Liver (tissue), 9 donors: ENCODE results near the gene RNPEP. TPM values are rescaled to one million over a fixed set of nuclear protein-coding genes. Genes with fewer than 3 reads are reported as not detected.

Experiments
- DNase-seq: peaks from one replicate; pipeline ENCODE4 v3.0.0-alpha.2; 2017; ENCODE audit warnings: low spot score
- H3K27ac ChIP-seq, 2 donors: one replicate each; pipeline ENCODE4 v1.7.0; 2013; ENCODE audit warnings: inconsistent platforms in 2 of 2, low read length in 2 of 2, control low read depth in 1 of 2, low read depth in 1 of 2, mild to moderate bottlenecking in 1 of 2
- H3K27me3 ChIP-seq, 4 donors: one replicate each; pipeline versions ENCODE4 v1.6.1 to v1.7.0; 2013; ENCODE audit warnings: low read length in 3 of 4, inconsistent platforms in 1 of 4, mild to moderate bottlenecking in 1 of 4, moderate library complexity in 1 of 4; ENCODE audit not compliant: control insufficient read depth in 4 of 4, insufficient read depth in 4 of 4
- H3K36me3 ChIP-seq, 4 donors: one replicate each; pipeline versions ENCODE4 v1.6.1 to v1.7.0; 2013; ENCODE audit warnings: low read length in 3 of 4, mild to moderate bottlenecking in 3 of 4, low read depth in 1 of 4, moderate library complexity in 1 of 4; ENCODE audit not compliant: control insufficient read depth in 4 of 4, insufficient read depth in 3 of 4
- H3K4me1 ChIP-seq, 4 donors: one replicate each; pipeline versions ENCODE4 v1.6.1 to v1.7.0; 2013; ENCODE audit warnings: low read length in 3 of 4, mild to moderate bottlenecking in 3 of 4, moderate library complexity in 1 of 4; ENCODE audit not compliant: control insufficient read depth in 4 of 4, insufficient read depth in 4 of 4
- H3K4me3 ChIP-seq, 3 donors: one replicate each; pipeline versions ENCODE4 v1.6.1 to v1.7.0; 2013; ENCODE audit warnings: low read length in 3 of 3, control low read depth in 1 of 3, low read depth in 1 of 3, mild to moderate bottlenecking in 1 of 3
- H3K9ac ChIP-seq, 2 donors: one replicate each; pipeline ENCODE4 v1.7.0; 2013; ENCODE audit warnings: low read length in 2 of 2, mild to moderate bottlenecking in 2 of 2, moderate library complexity in 2 of 2, control low read depth in 1 of 2, low read depth in 1 of 2
- H3K9me3 ChIP-seq, 4 donors: one replicate each; pipeline versions ENCODE4 v1.6.1 to v1.7.0; 2013; ENCODE audit warnings: low read length in 3 of 4; ENCODE audit not compliant: control insufficient read depth in 4 of 4
- EGR1 ChIP-seq, 2 donors: IDR thresholded peaks; 2 replicates each; pipeline ENCODE4 v1.6.1; 2016 to 2018; ENCODE audit warnings: antibody characterized with exemption in 2 of 2, low read depth in 2 of 2
- FOXA2 ChIP-seq: IDR thresholded peaks from 2 replicates; pipeline ENCODE4 v1.6.1; 2016; ENCODE audit warnings: antibody characterized with exemption
- GABPA ChIP-seq, 2 donors: IDR thresholded peaks in 1 of 2; conservative IDR thresholded peaks in 1 of 2; 2 replicates each; pipeline ENCODE4 v1.6.1; 2016; ENCODE audit warnings: antibody characterized with exemption in 2 of 2, mild to moderate bottlenecking in 1 of 2, moderate library complexity in 1 of 2
- HNF4A ChIP-seq, 2 donors: conservative IDR thresholded peaks; 2 replicates each; pipeline ENCODE4 v1.6.1; 2016; ENCODE audit warnings: antibody characterized with exemption in 2 of 2, mild to moderate bottlenecking in 2 of 2
- HNF4G ChIP-seq: IDR thresholded peaks from 2 replicates; pipeline ENCODE4 v1.6.1; 2016; ENCODE audit warnings: antibody characterized with exemption
- JUND ChIP-seq, 2 donors: IDR thresholded peaks; 2 replicates each; pipeline ENCODE4 v1.6.1; 2016; ENCODE audit warnings: antibody characterized with exemption in 2 of 2
- NR2F2 ChIP-seq: IDR thresholded peaks from 2 replicates; pipeline ENCODE4 v1.6.1; 2016; ENCODE audit warnings: antibody characterized with exemption
- RAD21 ChIP-seq, 2 donors: IDR thresholded peaks; 2 replicates each; pipeline ENCODE4 v1.6.1; 2016; ENCODE audit warnings: antibody characterized with exemption in 2 of 2, mild to moderate bottlenecking in 2 of 2
- RXRA ChIP-seq, 2 donors: IDR thresholded peaks; 2 replicates each; pipeline ENCODE4 v1.6.1; 2017 to 2018; ENCODE audit warnings: antibody characterized with exemption in 2 of 2, mild to moderate bottlenecking in 1 of 2
- SP1 ChIP-seq: IDR thresholded peaks from 2 replicates; pipeline ENCODE4 v1.6.1; 2018; ENCODE audit warnings: antibody characterized with exemption, mild to moderate bottlenecking
- TAF1 ChIP-seq: conservative IDR thresholded peaks from 2 replicates; pipeline ENCODE4 v1.6.1; 2016; ENCODE audit warnings: antibody characterized with exemption, mild to moderate bottlenecking
- YY1 ChIP-seq: IDR thresholded peaks from 2 replicates; pipeline ENCODE4 v1.6.1; 2016; ENCODE audit warnings: antibody characterized with exemption, mild to moderate bottlenecking
- ZBTB33 ChIP-seq: IDR thresholded peaks from 2 replicates; pipeline ENCODE4 v1.6.1; 2016; ENCODE audit warnings: antibody characterized with exemption
- WGBS: extraction: QIAGEN DNeasy Blood & Tissue Kit; methylation state at CpG from one replicate; pipeline ENCODE4 v1.1.7; 2013; 5-methylcytosine and 5-hydroxymethylcytosine counted together
- polyA plus RNA-seq, 2 donors: library from polyadenylated mRNA; stranded (reverse) in 1 of 2; unstranded in 1 of 2; fragments of 200-250 nt in 1 of 2; fragments of >200 nt in 1 of 2; fragmentation: Nextera tagmentation in 1 of 2; extraction: Ambion mirVana in 1 of 2; gene quantifications; one replicate each; pipeline versions ENCODE4 v1.2.1 to v1.2.3, GENCODE V29; 2013 to 2015
- total RNA-seq, 2 donors: library from RNA; depleted of rRNA; stranded (reverse); fragments of >200 nt; gene quantifications; one replicate each; pipeline ENCODE4 v1.2.3, GENCODE V29; 2014
- TF ChIP-seq, protein P1 (sequence below): IDR thresholded peaks from 2 replicates; pipeline ENCODE4 v1.6.1; 2016; ENCODE audit warnings: antibody characterized with exemption
- TF ChIP-seq, protein P2 (sequence below): fragments of 150-350 bp; IDR thresholded peaks from 2 replicates; pipeline ENCODE4 v1.5.1; 2017; ENCODE audit warnings: improper control_type of control experiment, low read depth, low read length; ENCODE audit not compliant: missing input control
- TF ChIP-seq, protein P3 (sequence below): IDR thresholded peaks from 2 replicates; pipeline ENCODE4 v1.6.1; 2016; ENCODE audit warnings: antibody characterized with exemption
- donor health status: healthy.
- donor health status: healthy.
- donor health status: healthy.
- donor health status: healthy.
- donor health status: healthy.

RNPEP gene
- total and polyA plus RNA-seq, 4 donors = 16.3 to 26.5 (median 21.0) TPM

DNA sequence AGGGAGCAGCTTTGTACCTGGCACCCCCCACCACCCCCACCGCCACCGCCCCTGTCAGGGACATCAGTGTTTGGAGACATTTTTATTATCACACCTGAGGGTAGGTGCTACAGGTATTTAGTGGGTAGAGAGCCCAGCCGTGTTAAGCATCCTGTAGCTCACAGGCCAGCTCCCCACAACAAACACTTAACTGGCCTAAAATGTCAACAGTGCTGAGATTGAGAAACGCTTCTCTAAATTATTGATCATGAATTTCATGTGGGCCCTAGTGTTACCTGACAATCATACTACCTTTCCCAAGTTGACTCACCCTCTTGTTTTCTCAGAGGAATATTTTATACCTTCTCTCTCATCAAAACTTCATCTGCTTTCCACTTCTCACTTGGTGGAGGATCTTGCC is 49.3 kb downstream of the RNPEP start (continued):
- TF ChIP-seq, protein P1, sequence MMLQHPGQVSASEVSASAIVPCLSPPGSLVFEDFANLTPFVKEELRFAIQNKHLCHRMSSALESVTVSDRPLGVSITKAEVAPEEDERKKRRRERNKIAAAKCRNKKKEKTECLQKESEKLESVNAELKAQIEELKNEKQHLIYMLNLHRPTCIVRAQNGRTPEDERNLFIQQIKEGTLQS = no peak
- TF ChIP-seq SP1 = no peak

DNA sequence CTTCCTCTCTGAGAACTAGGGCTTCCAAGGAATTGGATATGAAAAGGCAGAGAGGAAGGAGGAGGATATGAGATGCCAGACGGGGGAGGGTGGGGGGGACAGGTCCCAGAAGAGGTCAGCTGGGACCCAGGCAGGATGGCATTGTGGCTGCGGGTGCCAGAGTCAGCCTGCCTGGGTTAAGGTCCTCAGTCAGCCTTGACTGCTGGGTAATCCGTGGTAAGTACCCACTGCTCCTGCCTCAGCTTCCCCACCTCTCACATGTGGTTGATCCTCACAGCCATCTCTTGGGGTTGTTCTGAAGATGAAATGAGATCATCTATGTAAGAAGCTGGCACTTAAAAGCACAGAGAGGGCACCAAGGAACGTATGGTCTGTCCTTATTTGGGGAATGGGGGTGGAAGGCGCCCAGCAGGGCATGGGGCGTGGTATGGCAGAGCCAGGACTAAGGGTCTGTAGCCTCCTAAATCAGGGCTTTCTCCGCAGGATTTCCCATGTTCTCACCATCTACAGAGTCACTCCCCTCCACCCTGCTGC is 51.8 kb downstream of the RNPEP start:
- H3K9ac ChIP-seq = peak overlapping the region; percentile 33 to 44
- TF ChIP-seq GABPA (IDR thresholded peaks at IDR 0.05 in 1 of 2, conservative IDR thresholded peaks at IDR 0.05 in 1 of 2) (no peak), RAD21 (IDR thresholded peaks at IDR 0.05) (no peak), HNF4G (no peak), SP1 (no peak), TAF1 (no peak), ZBTB33 (no peak), YY1 (no peak)
- TF ChIP-seq, protein P1 = no peak
- TF ChIP-seq, protein P2, sequence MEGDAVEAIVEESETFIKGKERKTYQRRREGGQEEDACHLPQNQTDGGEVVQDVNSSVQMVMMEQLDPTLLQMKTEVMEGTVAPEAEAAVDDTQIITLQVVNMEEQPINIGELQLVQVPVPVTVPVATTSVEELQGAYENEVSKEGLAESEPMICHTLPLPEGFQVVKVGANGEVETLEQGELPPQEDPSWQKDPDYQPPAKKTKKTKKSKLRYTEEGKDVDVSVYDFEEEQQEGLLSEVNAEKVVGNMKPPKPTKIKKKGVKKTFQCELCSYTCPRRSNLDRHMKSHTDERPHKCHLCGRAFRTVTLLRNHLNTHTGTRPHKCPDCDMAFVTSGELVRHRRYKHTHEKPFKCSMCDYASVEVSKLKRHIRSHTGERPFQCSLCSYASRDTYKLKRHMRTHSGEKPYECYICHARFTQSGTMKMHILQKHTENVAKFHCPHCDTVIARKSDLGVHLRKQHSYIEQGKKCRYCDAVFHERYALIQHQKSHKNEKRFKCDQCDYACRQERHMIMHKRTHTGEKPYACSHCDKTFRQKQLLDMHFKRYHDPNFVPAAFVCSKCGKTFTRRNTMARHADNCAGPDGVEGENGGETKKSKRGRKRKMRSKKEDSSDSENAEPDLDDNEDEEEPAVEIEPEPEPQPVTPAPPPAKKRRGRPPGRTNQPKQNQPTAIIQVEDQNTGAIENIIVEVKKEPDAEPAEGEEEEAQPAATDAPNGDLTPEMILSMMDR = no peak
- peak overlapping the region; percentile 80 to 93 for H3K27ac ChIP-seq
- no peaks in the 10 kb centered on the region for H3K36me3 ChIP-seq
- no peaks in the 10 kb centered on the region for H3K27me3 ChIP-seq
- H3K4me1 ChIP-seq = peaks cover 0 to 21% (median 9%) of the 10 kb centered on the region in 4 donors
- H3K4me3 ChIP-seq = peak overlapping the region in 1 of 3 donors; percentile 35
- 75% methylated on average over 7 of the region's 7 CpGs for WGBS
- DNase-seq = no peak
- H3K9me3 ChIP-seq = no peaks in the 10 kb centered on the region

GRCh38 chr1:202034683-202035462 is 52.4 kb downstream of the RNPEP start:
- peak; percentile 77 for DNase-seq
- peak overlapping the region; percentile 80 to 93 for H3K27ac ChIP-seq
- no peaks in the 10 kb centered on the region for H3K9me3 ChIP-seq
- 40% methylated on average over 20 of the region's 20 CpGs for WGBS
- no peaks in the 10 kb centered on the region for H3K27me3 ChIP-seq
- no peaks in the 10 kb centered on the region for H3K36me3 ChIP-seq
- peaks cover 0 to 21% (median 9%) of the 10 kb centered on the region in 4 donors for H3K4me1 ChIP-seq
- H3K4me3 ChIP-seq = peak overlapping the region in 1 of 3 donors; percentile 35
- peak overlapping the region; percentile 5 to 44 for H3K9ac ChIP-seq
- no peak for TF ChIP-seq ZBTB33
- no peak for TF ChIP-seq GABPA (IDR thresholded peaks at IDR 0.05 in 1 of 2, conservative IDR thresholded peaks at IDR 0.05 in 1 of 2)
- peak; percentile 41 to 72 for TF ChIP-seq RXRA (IDR thresholded peaks at IDR 0.05)
- TF ChIP-seq, protein P3, sequence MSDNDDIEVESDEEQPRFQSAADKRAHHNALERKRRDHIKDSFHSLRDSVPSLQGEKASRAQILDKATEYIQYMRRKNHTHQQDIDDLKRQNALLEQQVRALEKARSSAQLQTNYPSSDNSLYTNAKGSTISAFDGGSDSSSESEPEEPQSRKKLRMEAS = no peak
- TF ChIP-seq SP1 = peak; percentile 47
- TF ChIP-seq FOXA2 = no peak
- TF ChIP-seq, protein P1 = peak; percentile 33
- peak; percentile 85 to 92 for TF ChIP-seq JUND (IDR thresholded peaks at IDR 0.05)
- peak in 1 of 2 donors; percentile 23 for TF ChIP-seq RAD21 (IDR thresholded peaks at IDR 0.05)
- TF ChIP-seq YY1 = peak; percentile 26
- peak; percentile 11 to 44 for TF ChIP-seq HNF4A (conservative IDR thresholded peaks at IDR 0.05)
- TF ChIP-seq NR2F2 = no peak
- TF ChIP-seq, protein P2 = no peak
- TF ChIP-seq EGR1 (IDR thresholded peaks at IDR 0.05; ENCODE audit: low read depth in 2 of 2) = no peak
- no peak for TF ChIP-seq HNF4G
